Upper lobe of left lung (tissue), 6 donors: ENCODE data around the gene DLGAP5. TPM values are rescaled to one million over a fixed set of nuclear protein-coding genes. Genes with fewer than 3 reads are reported as not detected.

Source experiments
- ATAC-seq, 2 donors: fragments of 200-7000 bp; cut with Tn5 transposase; one replicate each; pipeline ENCODE4 v1.9.1; 2022; ENCODE audit warnings: mild to moderate bottlenecking in 2 of 2, moderate library complexity in 2 of 2; ENCODE audit not compliant: low FRiP score in 2 of 2
- DNase-seq, 2 donors: peaks; one replicate each; pipeline ENCODE4 v3.0.0-alpha.2; 2019 to 2020
- H3K27ac ChIP-seq, 4 donors: fragments of 200-600 bp; sonication (generic); one replicate each; pipeline ENCODE4 v1.5.1; 2016 to 2019
- H3K27me3 ChIP-seq, 4 donors: fragments of 200-600 bp; sonication (generic); one replicate each; pipeline ENCODE4 v1.5.1; 2017 to 2019
- H3K36me3 ChIP-seq, 4 donors: fragments of 200-600 bp; sonication (generic); one replicate each; pipeline ENCODE4 v1.5.1; 2016 to 2019
- H3K4me1 ChIP-seq, 4 donors: fragments of 200-600 bp; sonication (generic); one replicate each; pipeline ENCODE4 v1.5.1; 2018 to 2019
- H3K4me3 ChIP-seq, 4 donors: fragments of 200-600 bp; sonication (generic); one replicate each; pipeline ENCODE4 v1.5.1; 2017 to 2019; ENCODE audit warnings: mild to moderate bottlenecking in 2 of 4, moderate library complexity in 1 of 4
- H3K9me3 ChIP-seq, 4 donors: fragments of 200-600 bp; sonication (generic); one replicate each; pipeline ENCODE4 v1.5.1; 2018 to 2019
- EP300 ChIP-seq, 4 donors: sonication (generic); formaldehyde crosslinking; IDR thresholded peaks; one replicate each; pipeline ENCODE4 v1.5.1; 2017; ENCODE audit warnings: antibody characterized with exemption in 4 of 4, control low read depth in 2 of 4
- POLR2A ChIP-seq, 4 donors: fragments of 450-650 bp; IDR thresholded peaks; one replicate each; pipeline ENCODE4 v1.5.1; 2016 to 2017; ENCODE audit warnings: antibody characterized with exemption in 4 of 4, mild to moderate bottlenecking in 2 of 4
- POLR2AphosphoS5 ChIP-seq, 2 donors: sonication (generic); formaldehyde crosslinking; IDR thresholded peaks; one replicate each; pipeline ENCODE4 v1.5.1; 2017; ENCODE audit warnings: antibody characterized with exemption in 2 of 2
- WGBS, 2 donors: methylation state at CpG; one replicate each; pipeline ENCODE4 v1.1.5; 2017 to 2018; 5-methylcytosine and 5-hydroxymethylcytosine counted together
- total RNA-seq, 6 donors: library from RNA; depleted of rRNA in 4 of 6; stranded (reverse); fragments of >200 nt in 4 of 6; gene quantifications; one replicate each; pipeline versions ENCODE4 v1.1.0 to v1.2.1, GENCODE V29; 2016 to 2021
- TF ChIP-seq, protein P1 (sequence below), 6 experiments: fragments of 450-650 bp in 4 of 6; fragments of 200-600 bp in 2 of 6; sonication (generic) in 2 of 6; IDR thresholded peaks; one replicate each; pipeline ENCODE4 v1.5.1; 2016 to 2019; ENCODE audit warnings: antibody characterized with exemption in 6 of 6
- donor health status: DM: no; HTN: no; CAD: no; lungs with moderate emphysema.
- donor health status: DM: no; HTN: yes; CAD: no; lungs with severe emphysema.

The DLGAP5 gene
- total RNA-seq, 6 donors from 2014 or later, result 0.39 to 1.6 (median 0.87) TPM; not detected in 2

DNA sequence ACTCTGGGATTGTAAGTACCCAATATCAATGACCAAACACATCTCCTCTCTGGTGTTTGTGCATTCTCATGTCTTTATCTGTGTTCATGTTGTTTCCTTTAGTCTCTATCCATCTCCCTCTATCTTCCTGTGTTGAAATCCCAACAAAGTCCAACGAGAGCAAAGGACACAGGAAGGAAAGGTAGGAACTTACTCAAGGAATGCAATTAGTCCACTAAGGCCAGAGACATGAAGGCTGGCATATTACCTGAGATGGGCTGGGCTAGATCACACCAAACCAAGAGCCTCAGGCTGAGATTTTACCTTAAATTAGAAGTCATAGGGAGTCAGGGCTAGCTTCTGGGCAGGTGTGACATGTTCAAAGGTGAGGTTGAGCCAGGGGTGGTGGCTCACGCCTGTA is 76.7 kb downstream of the DLGAP5 start:
- 67 to 69% methylated on average over 2 of the region's 2 CpGs for WGBS, 2 donors
- no peaks in the 10 kb centered on the region for H3K9me3 ChIP-seq
- no peaks in the 10 kb centered on the region for H3K27me3 ChIP-seq
- DNase-seq (peak in 1 of 2 donors; percentile 1), ATAC-seq (no peak)
- H3K36me3 ChIP-seq, result no peaks in the 10 kb centered on the region
- peaks cover 8 to 29% (median 18%) of the 10 kb centered on the region in 4 donors for H3K4me1 ChIP-seq
- no peak overlapping the region for H3K4me3 ChIP-seq
- H3K27ac ChIP-seq, result no peak overlapping the region
- TF ChIP-seq POLR2A (IDR thresholded peaks at IDR 0.05) (no peak), POLR2AphosphoS5 (IDR thresholded peaks at IDR 0.05) (no peak), EP300 (IDR thresholded peaks at IDR 0.05) (no peak)
- TF ChIP-seq, protein P1, sequence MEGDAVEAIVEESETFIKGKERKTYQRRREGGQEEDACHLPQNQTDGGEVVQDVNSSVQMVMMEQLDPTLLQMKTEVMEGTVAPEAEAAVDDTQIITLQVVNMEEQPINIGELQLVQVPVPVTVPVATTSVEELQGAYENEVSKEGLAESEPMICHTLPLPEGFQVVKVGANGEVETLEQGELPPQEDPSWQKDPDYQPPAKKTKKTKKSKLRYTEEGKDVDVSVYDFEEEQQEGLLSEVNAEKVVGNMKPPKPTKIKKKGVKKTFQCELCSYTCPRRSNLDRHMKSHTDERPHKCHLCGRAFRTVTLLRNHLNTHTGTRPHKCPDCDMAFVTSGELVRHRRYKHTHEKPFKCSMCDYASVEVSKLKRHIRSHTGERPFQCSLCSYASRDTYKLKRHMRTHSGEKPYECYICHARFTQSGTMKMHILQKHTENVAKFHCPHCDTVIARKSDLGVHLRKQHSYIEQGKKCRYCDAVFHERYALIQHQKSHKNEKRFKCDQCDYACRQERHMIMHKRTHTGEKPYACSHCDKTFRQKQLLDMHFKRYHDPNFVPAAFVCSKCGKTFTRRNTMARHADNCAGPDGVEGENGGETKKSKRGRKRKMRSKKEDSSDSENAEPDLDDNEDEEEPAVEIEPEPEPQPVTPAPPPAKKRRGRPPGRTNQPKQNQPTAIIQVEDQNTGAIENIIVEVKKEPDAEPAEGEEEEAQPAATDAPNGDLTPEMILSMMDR (IDR thresholded peaks at IDR 0.05), result no peak

DNA sequence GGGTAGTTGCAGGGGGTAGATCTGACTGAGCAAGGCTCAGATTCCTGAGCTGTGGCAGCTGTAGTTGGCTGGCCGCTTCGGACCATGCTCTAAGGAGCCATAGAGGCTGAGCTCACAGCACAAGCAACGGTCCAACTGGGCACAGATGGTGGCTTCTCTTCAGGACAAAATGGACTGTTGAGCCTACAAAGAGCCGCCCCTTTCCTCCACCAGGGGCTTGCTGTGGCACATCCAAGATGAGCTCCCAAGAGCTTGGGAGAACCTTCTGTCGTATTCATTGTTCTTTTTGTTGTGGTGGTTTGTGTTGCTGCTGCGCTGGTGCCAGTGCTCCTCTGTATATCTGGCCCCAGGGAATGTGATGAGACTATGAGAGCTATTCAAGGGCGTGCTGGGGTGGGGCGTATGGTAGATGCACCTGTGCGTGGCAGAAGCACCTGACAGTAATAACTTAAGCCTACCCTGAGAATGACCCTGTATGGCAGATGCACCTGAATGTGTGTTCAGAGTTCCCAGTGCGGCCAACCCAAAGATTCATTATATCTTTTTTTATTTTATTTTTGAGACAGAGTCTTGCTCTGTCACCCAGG is 80.2 kb downstream of the DLGAP5 start:
- DNase-seq (no peak), ATAC-seq (no peak)
- TF ChIP-seq, protein P1 (IDR thresholded peaks at IDR 0.05), result no peak
- no peak for TF ChIP-seq POLR2AphosphoS5 (IDR thresholded peaks at IDR 0.05)
- TF ChIP-seq POLR2A (IDR thresholded peaks at IDR 0.05), result no peak
- TF ChIP-seq EP300 (IDR thresholded peaks at IDR 0.05), result no peak
- H3K4me3 ChIP-seq, result no peak overlapping the region
- H3K36me3 ChIP-seq, result no peaks in the 10 kb centered on the region
- WGBS, 2 donors, result 95 to 96% methylated on average over 10 of the region's 10 CpGs
- no peaks in the 10 kb centered on the region for H3K9me3 ChIP-seq
- H3K27me3 ChIP-seq, result no peaks in the 10 kb centered on the region
- peaks cover 21 to 30% (median 26%) of the 10 kb centered on the region in 4 donors for H3K4me1 ChIP-seq
- H3K27ac ChIP-seq, result no peak overlapping the region

DNA sequence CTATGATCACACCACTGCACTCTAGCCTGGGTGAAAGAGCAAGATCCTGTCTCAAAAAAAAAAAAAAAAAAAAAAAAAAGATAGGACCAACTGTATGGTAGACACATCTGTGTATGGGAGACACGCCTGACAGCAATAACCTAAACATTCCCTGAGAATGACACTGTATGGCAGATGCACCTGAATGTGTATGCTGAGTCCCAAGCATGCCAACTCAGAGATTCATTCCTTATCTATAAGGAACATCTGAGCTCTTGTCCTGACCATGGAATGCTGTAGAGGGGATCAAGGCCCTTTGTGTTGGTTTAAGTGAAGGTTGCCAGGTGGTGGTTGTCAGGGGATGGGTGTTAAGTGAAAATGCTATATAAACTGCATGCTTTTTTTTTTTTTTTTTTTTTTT is 81.5 kb downstream of the DLGAP5 start:
- TF ChIP-seq, protein P1 (IDR thresholded peaks at IDR 0.05), result no peak
- TF ChIP-seq POLR2AphosphoS5 (IDR thresholded peaks at IDR 0.05) (no peak), EP300 (IDR thresholded peaks at IDR 0.05) (no peak), POLR2A (IDR thresholded peaks at IDR 0.05) (no peak)
- WGBS, 2 donors, result 100% methylated on average over 1 of the region's 1 CpG

DNA sequence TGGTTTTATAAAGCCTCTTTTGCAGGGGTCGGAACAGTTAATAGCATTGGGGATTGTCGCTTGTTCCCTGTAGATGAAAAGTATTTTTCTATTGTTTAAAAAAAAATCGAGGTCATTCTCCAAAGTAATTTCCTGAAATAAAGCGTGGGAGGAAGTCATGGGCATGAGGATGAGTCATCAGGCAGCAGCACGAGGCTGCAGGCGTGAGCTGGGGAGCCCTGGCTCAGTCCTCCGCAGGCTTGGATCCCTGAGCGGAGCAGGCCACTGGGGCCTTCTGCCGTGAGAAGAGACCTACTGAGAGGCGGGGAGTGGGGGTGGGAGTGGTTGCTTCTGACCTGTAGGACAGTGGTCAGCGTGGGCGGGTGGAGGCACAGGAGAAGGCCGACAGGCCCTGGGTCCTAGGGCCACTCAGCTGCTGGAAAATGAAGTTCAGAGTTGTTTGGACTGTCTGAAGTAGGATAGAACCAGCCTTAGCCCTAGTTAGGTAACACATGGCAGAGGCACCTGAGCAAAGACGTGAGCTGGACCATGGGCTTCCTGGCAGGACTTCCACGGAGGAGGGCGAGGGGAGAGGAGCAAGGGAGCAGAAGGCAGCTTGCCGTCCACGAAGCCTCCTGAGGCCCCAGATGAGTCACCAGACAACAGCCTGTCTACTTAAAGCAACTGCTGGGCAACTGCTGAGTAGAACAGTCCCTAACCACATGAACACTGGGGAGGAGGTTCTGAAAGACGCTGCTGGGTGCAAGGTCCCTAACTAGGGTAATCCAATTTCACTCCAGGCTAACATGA is 83.4 kb downstream of the DLGAP5 start:
- DNase-seq (peak; percentile 91), ATAC-seq (peak; percentile 89 to 92)
- H3K4me1 ChIP-seq, result peaks cover 35 to 57% (median 45%) of the 10 kb centered on the region in 4 donors
- peaks cover 0 to 7% (median 0%) of the 10 kb centered on the region in 4 donors for H3K9me3 ChIP-seq
- H3K27ac ChIP-seq, result peak overlapping the region; percentile 83 to 93 (median 90)
- H3K4me3 ChIP-seq, result no peak overlapping the region
- WGBS, 2 donors, result 22 to 34% methylated on average over 16 to 19 of the region's 19 CpGs
- TF ChIP-seq POLR2AphosphoS5 (IDR thresholded peaks at IDR 0.05) (peak; percentile 77 to 90), EP300 (IDR thresholded peaks at IDR 0.05) (peak in 2 of 4 donors; percentile 86 to 97), POLR2A (IDR thresholded peaks at IDR 0.05) (peak in 2 of 4 donors; percentile 31 to 70)
- TF ChIP-seq, protein P1 (IDR thresholded peaks at IDR 0.05), result no peak
- no peaks in the 10 kb centered on the region for H3K27me3 ChIP-seq
- no peaks in the 10 kb centered on the region for H3K36me3 ChIP-seq

More for the DNA sequence above, 81.5 kb downstream of the DLGAP5 start:
- no peak for ATAC-seq
- Histone ChIP-seq H3K4me1 (peaks cover 21 to 39% (median 28%) of the 10 kb centered on the region in 4 donors), H3K27ac (no peak overlapping the region), H3K4me3 (no peak overlapping the region), H3K36me3 (no peaks in the 10 kb centered on the region), H3K27me3 (no peaks in the 10 kb centered on the region), H3K9me3 (no peaks in the 10 kb centered on the region)
- no peak for DNase-seq
